Gastrocnemius medialis (tissue), 4 donors: ENCODE results near the gene MOBP. TPM values are rescaled to one million over a fixed set of nuclear protein-coding genes. Genes with fewer than 3 reads are reported as not detected.

ENCODE experiments used
- ATAC-seq, 2 donors: fragments of 150-250 bp; one replicate each; pipeline ENCODE4 v1.9.1; 2016
- DNase-seq, 2 donors: peaks; one replicate each; pipeline ENCODE4 v3.0.0-alpha.2; 2019
- H3K27ac ChIP-seq, 4 donors: fragments of 200-600 bp; sonication (generic); 1 replicate in 1 of 4; 2 replicates in 3 of 4; pipeline ENCODE4 v1.5.1; 2016 to 2018; ENCODE audit warnings: mild to moderate bottlenecking in 2 of 4, moderate library complexity in 1 of 4
- H3K27me3 ChIP-seq, 3 donors: fragments of 200-600 bp; sonication (generic) in 2 of 3; 1 replicate in 1 of 3; 2 replicates in 2 of 3; pipeline versions ENCODE4 v1.5.1 to v1.6.0; 2016 to 2019; ENCODE audit warnings: mild to moderate bottlenecking in 1 of 3, moderate library complexity in 1 of 3
- H3K36me3 ChIP-seq, 2 donors: fragments of 200-600 bp; sonication (generic) in 1 of 2; one replicate each; pipeline ENCODE4 v1.5.1; 2017 to 2018
- H3K4me1 ChIP-seq, 2 donors: fragments of 200-600 bp; sonication (generic) in 1 of 2; one replicate each; pipeline ENCODE4 v1.5.1; 2016 to 2017; ENCODE audit warnings: mild to moderate bottlenecking in 2 of 2
- H3K4me3 ChIP-seq, 4 donors: fragments of 200-600 bp; sonication (generic) in 3 of 4; 1 replicate in 1 of 4; 2 replicates in 3 of 4; pipeline ENCODE4 v1.5.1; 2016 to 2019; ENCODE audit warnings: mild to moderate bottlenecking in 2 of 4
- H3K9me3 ChIP-seq, 3 donors: fragments of 200-600 bp; sonication (generic) in 2 of 3; 1 replicate in 1 of 3; 2 replicates in 2 of 3; pipeline ENCODE4 v1.5.1; 2016 to 2019
- CTCF ChIP-seq, 5 experiments: fragments of 450-650 bp in 3 of 5; fragments of 200-600 bp in 2 of 5; sonication (generic) in 2 of 5; IDR thresholded peaks in 4 of 5; conservative IDR thresholded peaks in 1 of 5; 1 replicate in 4 of 5; 2 replicates in 1 of 5; pipeline ENCODE4 v1.5.1; 2016 to 2019; ENCODE audit warnings: antibody characterized with exemption in 5 of 5, mild to moderate bottlenecking in 3 of 5, moderate library complexity in 3 of 5
- POLR2A ChIP-seq, 2 donors: fragments of 450-650 bp; IDR thresholded peaks; one replicate each; pipeline ENCODE4 v1.6.1; 2017; ENCODE audit warnings: antibody characterized with exemption in 2 of 2, mild to moderate bottlenecking in 2 of 2, moderate library complexity in 2 of 2
- in situ Hi-C, 4 donors: fragments of 200-750 bp; cut with MboI; loops; one replicate each; pipeline versions ENCODE4 v1.15.0 to v1.8.0; 2017; ENCODE audit warnings: low sequenced_read_pairs in 4 of 4
- intact Hi-C: fragments of 100-400 bp; cut with DNase I; formaldehyde crosslinking; loops from one replicate; pipeline ENCODE4 v1.15.1; 2023; ENCODE audit warnings: low total_unique reads
- total RNA-seq, 4 donors: library from RNA; depleted of rRNA; stranded (reverse); fragments of >200 nt; gene quantifications; one replicate each; pipeline versions ENCODE4 v1.1.0 to v1.2.3, GENCODE V29; 2016

Gene MOBP
- total RNA-seq, 4 donors from 2014 or later: not detected

GRCh38 chr3:39473452-39474125 lies 6.1 kb downstream of the MOBP start:
- in situ Hi-C loops (no loop called here), intact Hi-C loops (no loop called here)
- DNase-seq: no peak
- no peak for ATAC-seq
- Histone ChIP-seq H3K4me1 (no peaks in the 10 kb centered on the region), H3K27ac (no peak overlapping the region), H3K27me3 (no peaks in the 10 kb centered on the region), H3K4me3 (no peak overlapping the region), H3K9me3 (peaks cover 0 to 7% (median 0%) of the 10 kb centered on the region in 3 donors), H3K36me3 (no peaks in the 10 kb centered on the region)
- TF ChIP-seq POLR2A (IDR thresholded peaks at IDR 0.05): no peak

- no peak for ATAC-seq
Observed at GRCh38 chr3:39474126-39474515, 6.6 kb downstream of the MOBP start.

GRCh38 chr3:39476783-39477182 lies 9.3 kb downstream of the MOBP start:
- intact Hi-C loops (no loop called here), in situ Hi-C loops (no loop called here)
- H3K27ac ChIP-seq: no peak overlapping the region
- no peaks in the 10 kb centered on the region for H3K36me3 ChIP-seq
- H3K27me3 ChIP-seq: no peaks in the 10 kb centered on the region
- no peak overlapping the region for H3K4me3 ChIP-seq
- no peak for ATAC-seq
- no peak for DNase-seq
- no peak for TF ChIP-seq POLR2A (IDR thresholded peaks at IDR 0.05)
- no peak for TF ChIP-seq CTCF (IDR thresholded peaks at IDR 0.05 in 4 of 5, conservative IDR thresholded peaks at IDR 0.05 in 1 of 5)
- H3K9me3 ChIP-seq: peaks cover 0 to 7% (median 0%) of the 10 kb centered on the region in 3 donors
- H3K4me1 ChIP-seq: no peaks in the 10 kb centered on the region

More at GRCh38 chr3:39474126-39474515, 6.6 kb downstream of the MOBP start:
- TF ChIP-seq POLR2A (IDR thresholded peaks at IDR 0.05) (no peak), CTCF (IDR thresholded peaks at IDR 0.05 in 4 of 5, conservative IDR thresholded peaks at IDR 0.05 in 1 of 5) (no peak)
- no peak overlapping the region for H3K4me3 ChIP-seq
- peaks cover 0 to 7% (median 0%) of the 10 kb centered on the region in 3 donors for H3K9me3 ChIP-seq
- H3K27ac ChIP-seq: no peak overlapping the region
- DNase-seq: no peak
- H3K4me1 ChIP-seq: no peaks in the 10 kb centered on the region
- no peaks in the 10 kb centered on the region for H3K27me3 ChIP-seq
- in situ Hi-C loops: no loop called here
- no peaks in the 10 kb centered on the region for H3K36me3 ChIP-seq
- intact Hi-C loops: no loop called here

GRCh38 chr3:39478226-39478625 lies 10.7 kb downstream of the MOBP start:
- in situ Hi-C loops: no loop called here
- Histone ChIP-seq H3K4me1 (no peaks in the 10 kb centered on the region), H3K4me3 (no peak overlapping the region), H3K9me3 (peaks cover 0 to 7% (median 0%) of the 10 kb centered on the region in 3 donors), H3K27me3 (no peaks in the 10 kb centered on the region), H3K36me3 (no peaks in the 10 kb centered on the region), H3K27ac (no peak overlapping the region)
- DNase-seq (no peak), ATAC-seq (no peak)
- intact Hi-C loops: no loop called here
- TF ChIP-seq POLR2A (IDR thresholded peaks at IDR 0.05) (no peak), CTCF (IDR thresholded peaks at IDR 0.05 in 4 of 5, conservative IDR thresholded peaks at IDR 0.05 in 1 of 5) (no peak)

- Histone ChIP-seq H3K27ac (no peak overlapping the region), H3K27me3 (no peaks in the 10 kb centered on the region), H3K9me3 (peaks cover 0 to 7% (median 0%) of the 10 kb centered on the region in 3 donors), H3K4me3 (no peak overlapping the region), H3K36me3 (no peaks in the 10 kb centered on the region), H3K4me1 (no peaks in the 10 kb centered on the region)
- DNase-seq: no peak
- in situ Hi-C loops (no loop called here), intact Hi-C loops (no loop called here)
- TF ChIP-seq POLR2A (IDR thresholded peaks at IDR 0.05): no peak
- no peak for ATAC-seq
Observed at GRCh38 chr3:39479701-39480414, 12.4 kb downstream of the MOBP start.
